ENCODE measurements around the gene SMIM36. TPM values are rescaled to one million over a fixed set of nuclear protein-coding genes. Genes with fewer than 3 reads are reported as not detected.
"Not testable (repeated sequence)": the region's sequence is repeated elsewhere in the genome, so short reads cannot be mapped to it uniquely, and the experiment has no call there.

Gene SMIM36
- total RNA-seq, 4 donors from 2014 or later, result not detected

GRCh38 chr17:55480631-55481315 is 30.5 kb downstream of the SMIM36 start:
- H3K36me3 ChIP-seq, result no peaks in the 10 kb centered on the region
- H3K27ac ChIP-seq, result no peak overlapping the region
- H3K9me3 ChIP-seq, result no peaks in the 10 kb centered on the region
- H3K4me1 ChIP-seq, result no peaks in the 10 kb centered on the region
- H3K4me3 ChIP-seq, result no peak overlapping the region
- no peaks in the 10 kb centered on the region for H3K27me3 ChIP-seq
- TF ChIP-seq POLR2A (IDR thresholded peaks at IDR 0.05) (no peak), EP300 (IDR thresholded peaks at IDR 0.05) (no peak), CTCF (IDR thresholded peaks at IDR 0.05) (no peak)
- no peak for DNase-seq (ENCODE audit: low spot score in 2 of 2)

GRCh38 chr17:55479903-55480302 is 31.3 kb downstream of the SMIM36 start:
- Histone ChIP-seq H3K27ac (no peak overlapping the region), H3K9me3 (no peaks in the 10 kb centered on the region), H3K4me1 (no peaks in the 10 kb centered on the region), H3K4me3 (no peak overlapping the region), H3K27me3 (no peaks in the 10 kb centered on the region), H3K36me3 (no peaks in the 10 kb centered on the region)
- no peak for DNase-seq (ENCODE audit: low spot score in 2 of 2)
- TF ChIP-seq EP300 (IDR thresholded peaks at IDR 0.05), result no peak
- no peak for TF ChIP-seq POLR2A (IDR thresholded peaks at IDR 0.05)
- no peak for TF ChIP-seq CTCF (IDR thresholded peaks at IDR 0.05)
- 91 to 93% methylated on average over 2 of the region's 2 CpGs for WGBS, 2 donors

GRCh38 chr17:55478971-55479370 is 32.3 kb downstream of the SMIM36 start:
- no peaks in the 10 kb centered on the region for H3K36me3 ChIP-seq
- H3K27me3 ChIP-seq, result no peaks in the 10 kb centered on the region
- H3K27ac ChIP-seq, result no peak overlapping the region
- no peak for DNase-seq (ENCODE audit: low spot score in 2 of 2)
- no peak overlapping the region for H3K4me3 ChIP-seq
- WGBS, 2 donors, result 85 to 91% methylated on average over 3 of the region's 3 CpGs
- H3K4me1 ChIP-seq, result no peaks in the 10 kb centered on the region
- no peak for TF ChIP-seq CTCF (IDR thresholded peaks at IDR 0.05)
- TF ChIP-seq EP300 (IDR thresholded peaks at IDR 0.05), result no peak
- TF ChIP-seq POLR2A (IDR thresholded peaks at IDR 0.05), result no peak
- H3K9me3 ChIP-seq, result no peaks in the 10 kb centered on the region

GRCh38 chr17:55466671-55467070 is 44.6 kb downstream of the SMIM36 start:
- Histone ChIP-seq H3K4me3 (no peak overlapping the region), H3K4me1 (no peaks in the 10 kb centered on the region), H3K36me3 (no peaks in the 10 kb centered on the region), H3K27me3 (no peaks in the 10 kb centered on the region), H3K27ac (no peak overlapping the region), H3K9me3 (no peaks in the 10 kb centered on the region)
- WGBS, 2 donors, result 35 to 37% methylated on average over 7 of the region's 7 CpGs
- DNase-seq (ENCODE audit: low spot score in 2 of 2), result no peak
- TF ChIP-seq POLR2A (IDR thresholded peaks at IDR 0.05) (no peak), CTCF (IDR thresholded peaks at IDR 0.05) (no peak), EP300 (IDR thresholded peaks at IDR 0.05) (no peak)

GRCh38 chr17:55465771-55466170 is 45.5 kb downstream of the SMIM36 start:
- H3K36me3 ChIP-seq; H3K9me3 ChIP-seq; DNase-seq (ENCODE audit: low spot score in 2 of 2); H3K4me3 ChIP-seq; H3K27me3 ChIP-seq; H3K27ac ChIP-seq; H3K4me1 ChIP-seq: not testable (repeated sequence)
- 87 to 94% methylated on average over 4 of the region's 4 CpGs for WGBS, 2 donors

- Histone ChIP-seq H3K36me3 (no peaks in the 10 kb centered on the region), H3K4me3 (no peak overlapping the region), H3K9me3 (no peaks in the 10 kb centered on the region), H3K27ac (no peak overlapping the region), H3K27me3 (no peaks in the 10 kb centered on the region), H3K4me1 (no peaks in the 10 kb centered on the region)
- no peak for DNase-seq (ENCODE audit: low spot score in 2 of 2)
- 53 to 63% methylated on average over 2 of the region's 2 CpGs for WGBS, 2 donors
- TF ChIP-seq EP300 (IDR thresholded peaks at IDR 0.05) (no peak), CTCF (IDR thresholded peaks at IDR 0.05) (no peak), POLR2A (IDR thresholded peaks at IDR 0.05) (no peak)
Observed at GRCh38 chr17:55463600-55463999, 47.7 kb downstream of the SMIM36 start.
